ENCODE measurements around the gene SCFD2. TPM values are rescaled to one million over a fixed set of nuclear protein-coding genes. Genes with fewer than 3 reads are reported as not detected.
A peak's percentile ranks its signal among the peaks of the same experiment; 100 is the strongest.

The SCFD2 gene
- total RNA-seq, 1 donor from 2014 or later: 11.0 TPM

GRCh38 chr4:52989865-52990264, 376.0 kb downstream of the SCFD2 start:
- Histone ChIP-seq H3K27me3 (ENCODE audit: control insufficient read depth, insufficient read depth, low read length) (no peaks in the 10 kb centered on the region), H3K36me3 (ENCODE audit: control insufficient read depth, insufficient read depth, low read length) (no peaks in the 10 kb centered on the region), H3K4me3 (ENCODE audit: low read depth, low read length) (no peak overlapping the region)
- no peak for TF ChIP-seq CTCF (IDR thresholded peaks at IDR 0.05; ENCODE audit: insufficient read depth, low read length, poor library complexity, severe bottlenecking)
- no peak for DNase-seq (ENCODE audit: low read depth)

GRCh38 chr4:52987392-52988056, 378.3 kb downstream of the SCFD2 start:
- no peak for TF ChIP-seq CTCF (IDR thresholded peaks at IDR 0.05; ENCODE audit: insufficient read depth, low read length, poor library complexity, severe bottlenecking)
- Histone ChIP-seq H3K36me3 (ENCODE audit: control insufficient read depth, insufficient read depth, low read length) (no peaks in the 10 kb centered on the region), H3K4me3 (ENCODE audit: low read depth, low read length) (no peak overlapping the region), H3K27me3 (ENCODE audit: control insufficient read depth, insufficient read depth, low read length) (no peaks in the 10 kb centered on the region)
- DNase-seq (ENCODE audit: low read depth): no peak

- TF ChIP-seq CTCF (IDR thresholded peaks at IDR 0.05; ENCODE audit: insufficient read depth, low read length, poor library complexity, severe bottlenecking): no peak
- no peak for DNase-seq (ENCODE audit: low read depth)
- H3K27me3 ChIP-seq (ENCODE audit: control insufficient read depth, insufficient read depth, low read length): no peaks in the 10 kb centered on the region
- no peak overlapping the region for H3K4me3 ChIP-seq (ENCODE audit: low read depth, low read length)
- no peaks in the 10 kb centered on the region for H3K36me3 ChIP-seq (ENCODE audit: control insufficient read depth, insufficient read depth, low read length)
These were observed 381.4 kb downstream of the SCFD2 start for GRCh38 chr4:52984462-52984881.

- H3K36me3 ChIP-seq (ENCODE audit: control insufficient read depth, insufficient read depth, low read length): no peaks in the 10 kb centered on the region
- H3K27me3 ChIP-seq (ENCODE audit: control insufficient read depth, insufficient read depth, low read length): no peaks in the 10 kb centered on the region
- DNase-seq (ENCODE audit: low read depth): peak; percentile 12
- no peak overlapping the region for H3K4me3 ChIP-seq (ENCODE audit: low read depth, low read length)
- TF ChIP-seq CTCF (IDR thresholded peaks at IDR 0.05; ENCODE audit: insufficient read depth, low read length, poor library complexity, severe bottlenecking): peak; percentile 49
These were observed 382.1 kb downstream of the SCFD2 start for GRCh38 chr4:52983563-52984303.

- no peak for DNase-seq (ENCODE audit: low read depth)
- no peak for TF ChIP-seq CTCF (IDR thresholded peaks at IDR 0.05; ENCODE audit: insufficient read depth, low read length, poor library complexity, severe bottlenecking)
- Histone ChIP-seq H3K27me3 (ENCODE audit: control insufficient read depth, insufficient read depth, low read length) (no peaks in the 10 kb centered on the region), H3K4me3 (ENCODE audit: low read depth, low read length) (no peak overlapping the region), H3K36me3 (ENCODE audit: control insufficient read depth, insufficient read depth, low read length) (no peaks in the 10 kb centered on the region)
These were observed 382.9 kb downstream of the SCFD2 start for GRCh38 chr4:52982946-52983340.
